RCC 7860 (cell line): ENCODE results near the gene UBASH3A.

ENCODE experiments used
- DNase-seq: peaks from one replicate; pipeline ENCODE4 v3.0.0-alpha.2; 2015; ENCODE audit warnings: low spot score
- FAIRE-seq: peaks from 2 replicates; lab custom pipeline; 2012; peaks lifted over from hg19 to GRCh38; lab: Jason Lieb, UNC

Gene UBASH3A

GRCh38 chr21:42480736-42481135, 77.0 kb downstream of the UBASH3A start:
- no peak for DNase-seq
- no peak for FAIRE-seq

GRCh38 chr21:42481169-42481568, 77.5 kb downstream of the UBASH3A start:
- no peak for DNase-seq
- no peak for FAIRE-seq

GRCh38 chr21:42484966-42485365, 81.3 kb downstream of the UBASH3A start:
- FAIRE-seq (no peak), DNase-seq (no peak)

GRCh38 chr21:42486072-42486471, 82.4 kb downstream of the UBASH3A start:
- DNase-seq = no peak
- FAIRE-seq = no peak

GRCh38 chr21:42486531-42486930, 82.8 kb downstream of the UBASH3A start:
- no peak for DNase-seq
- no peak for FAIRE-seq

- FAIRE-seq = no peak
- no peak for DNase-seq
Measured at GRCh38 chr21:42489006-42489563, 85.4 kb downstream of the UBASH3A start.

GRCh38 chr21:42489991-42490390, 86.3 kb downstream of the UBASH3A start:
- no peak for FAIRE-seq
- no peak for DNase-seq

GRCh38 chr21:42490720-42491119, 87.0 kb downstream of the UBASH3A start:
- FAIRE-seq = no peak
- no peak for DNase-seq

- DNase-seq (no peak), FAIRE-seq (no peak)
Measured at GRCh38 chr21:42491328-42491727, 87.6 kb downstream of the UBASH3A start.

GRCh38 chr21:42492201-42492600, 88.5 kb downstream of the UBASH3A start:
- DNase-seq (no peak), FAIRE-seq (no peak)

GRCh38 chr21:42493109-42494060, 89.7 kb downstream of the UBASH3A start:
- DNase-seq (no peak), FAIRE-seq (no peak)

GRCh38 chr21:42495027-42495426, 91.3 kb downstream of the UBASH3A start:
- DNase-seq (no peak), FAIRE-seq (no peak)

- DNase-seq (no peak), FAIRE-seq (no peak)
Measured at GRCh38 chr21:42495765-42496119, 92.0 kb downstream of the UBASH3A start.

GRCh38 chr21:42496120-42496838, 92.6 kb downstream of the UBASH3A start, which contains the start of gene RSPH1:
RSPH1 (minus strand) TSS chr21:42496224; CDS start chr21:42496186, 38 bp downstream.
- FAIRE-seq = peak; percentile 85
- DNase-seq = peak; percentile 94

- DNase-seq (no peak), FAIRE-seq (no peak)
Measured at GRCh38 chr21:42496839-42497202, 93.1 kb downstream of the UBASH3A start.
